Prostate gland (tissue), 2 donors: ENCODE measurements around the gene MFN2.

ENCODE experiments used
- POLR2A ChIP-seq: fragments of 450-650 bp; IDR thresholded peaks from one replicate; pipeline ENCODE4 v1.6.1; 2016; ENCODE audit warnings: antibody characterized with exemption, mild to moderate bottlenecking
- POLR2AphosphoS5 ChIP-seq: sonication (generic); formaldehyde crosslinking; IDR thresholded peaks from one replicate; pipeline ENCODE4 v1.6.1; 2017; ENCODE audit warnings: antibody characterized with exemption
- TF ChIP-seq, protein P1 (sequence below), 4 experiments: fragments of 200-600 bp in 2 of 4; fragments of 450-650 bp in 2 of 4; sonication (generic) in 2 of 4; IDR thresholded peaks; 1 replicate in 3 of 4; 2 replicates in 1 of 4; pipeline ENCODE4 v1.5.1; 2016 to 2019; ENCODE audit warnings: antibody characterized with exemption in 4 of 4, mild to moderate bottlenecking in 2 of 4, moderate library complexity in 2 of 4

DNA sequence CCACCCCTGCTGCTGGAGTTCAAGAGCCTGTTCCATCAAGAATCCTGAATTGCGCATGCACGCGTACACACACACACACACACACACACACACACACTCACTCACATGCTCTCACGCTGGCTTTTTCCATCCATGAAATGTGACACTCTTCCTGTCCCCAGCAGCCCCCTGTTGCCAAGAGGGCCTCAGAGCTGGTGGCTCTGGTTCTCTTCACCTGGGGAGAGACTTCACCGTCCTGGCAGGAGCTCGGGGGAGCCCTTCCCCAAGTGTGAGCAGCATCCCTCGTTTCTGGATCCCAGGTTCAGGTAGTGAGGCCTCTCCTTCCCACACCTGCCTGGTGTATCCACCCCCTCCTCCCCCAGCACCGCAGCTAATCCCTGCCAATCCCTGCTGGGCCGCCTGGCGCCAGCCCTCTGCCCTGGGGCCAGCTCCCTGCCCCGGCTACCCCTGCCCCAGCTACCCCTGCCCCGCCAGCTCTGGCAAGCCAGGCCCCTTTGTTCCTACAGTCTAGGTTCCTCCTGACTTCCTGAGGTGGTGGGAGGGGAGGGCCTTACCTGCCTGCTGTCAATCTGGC lies 35.8 kb upstream of the MFN2 start:
- TF ChIP-seq, protein P1, sequence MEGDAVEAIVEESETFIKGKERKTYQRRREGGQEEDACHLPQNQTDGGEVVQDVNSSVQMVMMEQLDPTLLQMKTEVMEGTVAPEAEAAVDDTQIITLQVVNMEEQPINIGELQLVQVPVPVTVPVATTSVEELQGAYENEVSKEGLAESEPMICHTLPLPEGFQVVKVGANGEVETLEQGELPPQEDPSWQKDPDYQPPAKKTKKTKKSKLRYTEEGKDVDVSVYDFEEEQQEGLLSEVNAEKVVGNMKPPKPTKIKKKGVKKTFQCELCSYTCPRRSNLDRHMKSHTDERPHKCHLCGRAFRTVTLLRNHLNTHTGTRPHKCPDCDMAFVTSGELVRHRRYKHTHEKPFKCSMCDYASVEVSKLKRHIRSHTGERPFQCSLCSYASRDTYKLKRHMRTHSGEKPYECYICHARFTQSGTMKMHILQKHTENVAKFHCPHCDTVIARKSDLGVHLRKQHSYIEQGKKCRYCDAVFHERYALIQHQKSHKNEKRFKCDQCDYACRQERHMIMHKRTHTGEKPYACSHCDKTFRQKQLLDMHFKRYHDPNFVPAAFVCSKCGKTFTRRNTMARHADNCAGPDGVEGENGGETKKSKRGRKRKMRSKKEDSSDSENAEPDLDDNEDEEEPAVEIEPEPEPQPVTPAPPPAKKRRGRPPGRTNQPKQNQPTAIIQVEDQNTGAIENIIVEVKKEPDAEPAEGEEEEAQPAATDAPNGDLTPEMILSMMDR (IDR thresholded peaks at IDR 0.05) = no peak
- TF ChIP-seq POLR2AphosphoS5 (peak; percentile 45), POLR2A (no peak)
